Activated CD4-positive, alpha-beta T cell treated with anti-CD3 and anti-CD28 coated beads, Interleukin-2, Interleukin-6, amounts not matched to agents 100 ng/mL and 50 ng/mL, durations not matched to agents 16 hours and 8 hours (primary cell): ENCODE measurements around the gene RPL41.

Source experiments
- DNase-seq: peaks from one replicate; pipeline ENCODE4 v3.0.0-alpha.2; 2020

RPL41 gene

DNA sequence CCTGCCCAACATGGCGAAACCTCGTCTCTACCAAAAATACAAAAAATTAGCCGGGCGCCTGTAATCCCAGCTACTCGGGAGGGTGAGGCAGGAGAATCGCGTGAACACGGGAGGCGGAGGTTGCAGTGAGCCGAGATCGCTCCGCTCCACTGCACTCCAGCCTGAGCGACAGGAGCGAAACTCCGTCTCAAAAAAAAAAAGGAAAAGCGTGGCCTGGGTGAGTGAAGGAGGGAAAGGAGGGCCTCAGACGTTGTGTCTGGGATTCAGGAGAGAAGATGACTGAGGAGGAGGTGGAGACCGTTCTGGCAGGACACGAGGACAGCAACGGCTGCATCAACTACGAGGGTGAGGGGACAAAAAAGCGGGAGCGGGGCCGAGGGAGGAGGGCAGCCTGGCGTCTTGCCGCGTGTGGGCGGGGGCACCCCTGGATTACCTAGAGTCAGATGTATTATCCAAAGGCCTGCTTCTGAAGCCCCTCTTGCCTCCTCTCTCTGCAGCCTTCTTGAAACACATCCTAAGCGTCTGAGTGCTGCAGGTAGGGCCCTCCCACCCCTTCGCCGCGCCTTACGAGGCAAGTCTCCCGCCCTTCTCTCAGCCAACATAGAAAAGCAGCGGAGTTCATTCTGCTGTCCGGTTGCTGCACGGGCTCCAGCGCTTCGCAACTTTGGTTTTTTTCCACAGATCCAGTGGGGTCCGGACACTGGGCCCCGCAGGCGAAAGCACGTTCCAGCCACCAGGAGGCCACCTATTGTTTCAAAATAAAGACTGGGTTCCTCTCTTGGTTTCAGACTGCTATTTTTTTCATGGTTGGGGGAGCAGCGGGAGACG is 41.0 kb downstream of the RPL41 start:
- DNase-seq: peak; percentile 65

- peak; percentile 98 for DNase-seq
Measured at GRCh38 chr12:56158029-56158925, 41.8 kb downstream of the RPL41 start, which contains the start of gene MYL6. MYL6 (plus strand) TSS chr12:56158359; CDS start chr12:56158402, 43 bp downstream.

- peak; percentile 54 for DNase-seq
Measured at GRCh38 chr12:56158926-56159461, 42.6 kb downstream of the RPL41 start.

- DNase-seq: peak; percentile 19
Measured at GRCh38 chr12:56159482-56160192, 43.2 kb downstream of the RPL41 start.

DNA sequence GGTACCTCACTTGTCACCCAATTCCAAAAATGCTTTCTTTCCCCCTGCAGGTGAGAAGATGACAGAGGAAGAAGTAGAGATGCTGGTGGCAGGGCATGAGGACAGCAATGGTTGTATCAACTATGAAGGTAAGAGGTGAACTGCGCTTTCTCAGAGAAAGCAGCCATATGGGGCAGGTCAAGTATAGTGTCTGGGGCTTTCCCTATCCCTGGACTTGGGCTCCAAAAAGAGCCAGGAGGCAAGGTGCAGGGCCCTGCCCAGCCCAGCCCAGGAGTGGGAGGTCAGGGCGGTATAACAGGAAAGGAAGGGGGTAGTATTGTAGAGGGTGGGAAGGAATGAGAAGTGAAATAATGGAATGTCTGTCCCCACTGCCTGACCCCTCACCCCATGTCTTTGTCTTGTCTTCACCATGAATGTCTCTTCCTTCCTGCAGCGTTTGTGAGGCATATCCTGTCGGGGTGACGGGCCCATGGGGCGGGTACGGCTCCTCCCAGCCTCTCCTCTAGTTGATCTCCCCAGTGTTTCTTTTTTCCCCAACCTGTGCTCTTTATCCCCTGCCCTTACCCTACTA is 43.8 kb downstream of the RPL41 start:
- DNase-seq: peak; percentile 75

DNA sequence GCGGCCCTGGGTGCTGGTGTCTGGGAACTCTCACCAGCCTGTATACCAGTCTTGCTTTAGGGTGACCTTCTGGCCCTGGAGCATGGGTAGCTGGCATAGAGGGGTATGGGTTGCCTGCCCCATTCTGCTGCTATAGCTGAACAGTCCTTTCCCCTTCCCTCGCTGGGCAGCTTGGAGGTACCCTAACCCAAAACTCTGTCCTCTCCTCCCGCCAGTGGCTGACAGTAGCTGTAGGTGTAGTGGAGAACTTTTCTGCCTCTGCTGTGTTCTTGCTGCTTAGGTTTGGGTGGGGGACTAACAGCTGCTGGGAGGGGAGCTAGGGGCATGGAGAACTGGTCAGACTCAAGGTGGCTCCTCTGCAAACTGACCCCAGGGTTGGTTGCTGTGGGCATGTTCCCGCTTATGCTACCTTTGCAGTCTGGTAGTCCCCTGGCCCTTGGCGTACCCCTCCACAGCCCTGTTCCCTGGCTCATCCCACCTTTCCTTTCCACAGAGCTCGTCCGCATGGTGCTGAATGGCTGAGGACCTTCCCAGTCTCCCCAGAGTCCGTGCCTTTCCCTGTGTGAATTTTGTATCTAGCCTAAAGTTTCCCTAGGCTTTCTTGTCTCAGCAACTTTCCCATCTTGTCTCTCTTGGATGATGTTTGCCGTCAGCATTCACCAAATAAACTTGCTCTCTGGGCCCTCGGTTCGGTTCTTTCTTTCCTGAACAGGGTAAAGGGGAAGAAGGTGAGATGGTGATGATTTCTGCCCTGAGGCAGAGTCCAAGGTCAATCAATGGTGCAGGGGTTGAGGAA is 44.7 kb downstream of the RPL41 start:
- no peak for DNase-seq

GRCh38 chr12:56161690-56162351 is 45.4 kb downstream of the RPL41 start:
- DNase-seq: no peak

DNA sequence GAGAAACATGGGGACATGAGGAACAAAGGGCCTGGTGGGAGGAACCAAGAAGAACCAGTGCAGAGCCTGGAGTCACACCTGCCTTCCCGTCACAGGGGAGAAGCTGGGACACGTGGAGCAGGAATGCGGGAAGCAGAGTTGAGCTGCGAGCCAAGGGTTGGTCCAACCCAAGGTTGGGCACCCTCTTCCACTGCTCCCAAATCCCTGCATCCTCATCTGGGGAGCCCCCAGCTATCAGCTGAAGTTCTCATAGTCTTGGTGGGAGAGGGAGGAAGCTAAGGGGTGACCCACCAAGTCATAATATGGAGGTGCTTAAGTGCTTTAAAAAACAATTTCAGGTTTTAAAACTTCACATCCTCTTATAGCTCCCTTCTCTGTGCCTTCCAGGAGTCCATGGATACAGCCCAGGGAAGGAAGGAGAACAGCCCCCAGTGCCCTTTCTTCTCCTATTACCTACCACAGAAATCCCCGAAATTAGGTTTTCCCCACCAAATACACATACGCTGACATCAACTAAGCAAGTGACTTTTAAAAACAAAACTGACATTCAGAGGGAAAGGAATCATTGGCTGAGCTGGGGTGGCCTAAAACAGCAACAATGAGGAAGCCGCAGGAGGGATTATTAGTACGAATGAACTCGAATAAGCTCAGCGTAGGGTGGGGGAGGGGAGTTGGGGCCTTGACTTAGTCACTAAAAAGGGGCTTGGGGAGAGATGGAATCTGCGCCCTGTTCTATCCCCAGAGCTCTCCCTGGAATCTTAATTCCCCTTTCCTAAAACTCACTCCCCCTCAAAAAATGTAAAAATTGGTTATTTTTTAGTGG is 46.2 kb downstream of the RPL41 start:
- no peak for DNase-seq

DNA sequence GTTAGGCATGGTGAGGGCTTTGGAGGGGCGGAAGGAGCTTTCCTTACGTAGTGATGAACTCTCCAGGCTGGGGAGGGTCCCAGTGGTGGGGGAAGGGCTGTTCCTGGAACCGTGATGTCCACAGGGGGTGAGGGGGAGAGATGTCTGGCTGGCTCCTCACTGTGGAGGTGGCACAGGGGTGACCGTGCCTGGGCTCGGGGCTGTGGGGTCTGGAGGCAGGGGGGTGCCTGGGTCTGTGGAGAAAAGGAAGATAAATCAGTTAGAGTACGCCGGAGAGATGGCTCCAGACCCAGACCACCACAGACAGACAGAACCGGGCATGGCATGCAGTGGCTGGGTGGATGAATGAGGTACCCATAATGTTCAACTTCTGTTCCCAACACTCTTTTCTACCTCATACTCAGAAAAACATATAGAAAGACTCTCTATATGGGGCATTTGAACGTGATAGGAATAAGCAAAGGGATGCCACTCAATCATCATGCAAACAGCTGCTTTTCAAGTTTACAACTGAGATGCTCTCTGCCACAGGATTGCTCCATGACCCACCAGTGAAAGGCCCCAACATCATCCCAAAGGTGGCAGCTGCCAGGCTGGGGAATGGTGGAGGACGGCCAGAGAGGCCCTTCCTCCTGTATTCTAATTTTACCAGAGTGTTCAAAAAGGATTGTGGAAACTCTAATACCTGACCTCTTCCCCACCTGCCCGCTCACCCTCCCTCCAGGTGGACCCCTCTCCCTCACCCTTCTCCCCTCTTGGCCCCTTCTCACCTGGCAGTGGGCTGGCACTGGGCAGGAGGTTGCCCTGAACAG is 47.3 kb downstream of the RPL41 start:
- DNase-seq: no peak

DNA sequence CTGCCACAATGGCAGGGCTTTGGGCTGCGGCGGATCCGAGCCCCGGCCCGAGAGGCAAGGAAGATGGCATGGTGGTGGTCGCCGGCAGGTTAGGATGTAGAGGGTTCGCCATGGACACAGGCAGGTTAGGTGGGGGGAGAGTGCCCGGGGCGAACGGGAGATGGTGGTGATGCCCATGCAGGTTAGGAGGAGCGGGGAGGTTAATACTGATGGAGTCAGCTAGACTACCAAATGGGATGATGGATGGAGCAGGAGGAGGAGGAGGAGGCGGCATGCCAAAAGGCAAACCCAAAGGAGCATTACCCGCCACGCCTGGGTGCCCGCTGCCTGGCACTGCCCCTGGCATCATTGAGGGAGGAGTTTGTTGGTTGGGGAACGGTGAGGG is 47.9 kb downstream of the RPL41 start:
- no peak for DNase-seq

GRCh38 chr12:56165369-56165768 is 48.9 kb downstream of the RPL41 start:
- DNase-seq: no peak
